Smooth muscle cell of the brain vasculature (primary cell): ENCODE measurements around the gene PIPOX.

Source experiments
- DNase-seq: peaks from one replicate; pipeline ENCODE4 v3.0.0-alpha.2; 2012; ENCODE audit warnings: low read depth, low spot score

The PIPOX gene

GRCh38 chr17:29048440-29049368, 5.8 kb downstream of the PIPOX start:
- DNase-seq, result no peak

GRCh38 chr17:29049541-29050145, 6.7 kb downstream of the PIPOX start:
- DNase-seq, result no peak

DNA sequence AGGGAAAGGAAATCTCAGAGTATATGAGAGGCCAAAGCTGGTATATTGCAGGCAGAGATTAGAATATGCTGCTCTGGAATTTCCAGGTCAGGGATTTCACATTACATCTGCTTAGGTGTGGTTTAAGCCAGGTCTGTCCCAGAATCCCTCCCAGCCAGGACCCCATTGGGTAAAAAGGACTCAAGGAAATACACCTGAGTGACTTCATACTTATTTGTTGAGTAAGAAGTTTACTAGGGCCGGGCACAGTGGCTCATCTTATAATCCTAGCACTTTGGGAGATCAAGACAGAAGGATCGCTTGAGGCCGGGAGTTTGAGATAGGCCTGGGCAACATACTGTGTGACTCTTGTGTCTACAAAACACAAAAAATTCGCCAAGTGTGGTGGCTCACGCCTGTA, 7.2 kb downstream of the PIPOX start:
- no peak for DNase-seq

GRCh38 chr17:29051194-29051593, 8.3 kb downstream of the PIPOX start:
- no peak for DNase-seq

GRCh38 chr17:29051731-29052130, 8.8 kb downstream of the PIPOX start:
- DNase-seq, result no peak

DNA sequence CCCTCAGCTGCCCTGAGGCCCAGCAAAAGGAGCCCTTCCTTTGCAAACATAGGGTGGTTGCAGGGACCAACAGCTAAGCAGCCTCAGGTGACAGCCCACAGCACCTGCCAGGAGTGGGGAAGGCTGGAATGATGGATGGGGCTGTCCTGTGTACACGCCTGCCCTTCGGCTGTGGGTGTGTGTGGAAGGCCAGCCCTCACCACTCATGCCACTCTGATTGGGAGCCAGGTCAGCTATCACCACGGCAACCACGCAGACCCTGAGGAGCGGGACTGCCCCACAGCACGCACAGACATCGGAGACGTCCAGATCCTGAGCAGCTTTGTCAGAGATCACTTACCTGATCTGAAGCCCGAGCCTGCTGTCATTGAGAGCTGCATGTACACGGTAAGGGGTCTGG, 11.9 kb downstream of the PIPOX start:
- DNase-seq, result no peak

DNA sequence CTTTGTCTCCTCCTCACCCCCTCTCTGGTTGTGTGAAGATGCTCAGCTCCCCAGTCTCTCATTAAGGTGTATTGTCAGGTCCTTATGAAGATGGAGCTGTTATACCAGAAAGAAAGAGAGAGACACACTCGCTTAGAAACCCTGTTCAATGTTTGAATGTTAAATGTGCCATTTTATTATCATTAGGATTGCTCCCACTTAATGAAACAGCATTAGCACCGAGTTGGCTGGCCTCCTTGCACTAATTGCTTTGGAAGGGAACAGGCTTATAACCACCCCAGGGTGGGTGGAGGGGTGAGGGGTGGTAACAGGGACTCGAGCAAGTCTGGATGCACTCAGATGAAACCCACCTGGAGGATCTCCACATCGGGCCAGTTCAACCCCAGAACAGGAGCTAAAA, 14.4 kb downstream of the PIPOX start:
- no peak for DNase-seq

- no peak for DNase-seq
These were observed 15.4 kb downstream of the PIPOX start for GRCh38 chr17:29058391-29058790.

DNA sequence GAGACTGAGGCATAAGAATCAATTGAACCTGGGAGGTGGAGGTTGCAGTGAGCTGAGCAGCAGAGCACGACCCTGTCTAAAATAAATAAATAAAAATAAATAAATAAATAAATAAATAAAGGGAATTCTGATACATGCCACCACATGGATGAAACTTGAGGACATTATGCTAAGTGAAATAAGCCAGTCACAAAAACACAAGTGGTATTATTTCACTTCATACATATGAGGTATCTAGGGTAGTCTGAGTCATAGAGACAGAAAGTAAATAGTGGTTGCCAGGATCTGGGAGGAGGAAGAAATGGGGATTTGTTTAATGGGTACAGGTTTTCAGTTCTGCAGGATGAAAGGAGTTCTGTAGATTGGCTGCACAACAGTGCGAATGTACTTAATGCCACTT, 16.3 kb downstream of the PIPOX start:
- DNase-seq, result no peak

- no peak for DNase-seq
These were observed 17.5 kb downstream of the PIPOX start for GRCh38 chr17:29060475-29060874.

DNA sequence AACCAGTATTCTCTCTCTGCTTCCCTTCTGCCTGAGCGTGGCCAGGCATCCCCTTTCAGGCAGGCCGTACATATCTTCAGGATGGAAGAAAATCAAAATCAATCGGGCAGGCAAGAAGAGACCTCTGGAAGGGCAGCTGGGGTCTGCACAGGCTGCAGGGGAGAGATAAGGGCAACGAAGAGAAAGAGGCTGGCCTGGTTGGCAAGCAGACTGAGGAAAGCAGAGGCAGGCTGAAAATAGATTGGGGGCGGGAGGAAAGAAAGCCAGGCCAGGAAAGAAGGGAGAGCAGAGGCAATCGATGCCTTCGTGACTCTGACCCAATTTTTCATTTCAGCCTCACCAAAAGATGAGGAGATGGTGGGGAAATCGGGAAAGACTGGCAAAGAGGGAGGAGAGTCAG, 18.1 kb downstream of the PIPOX start:
- DNase-seq, result no peak

DNA sequence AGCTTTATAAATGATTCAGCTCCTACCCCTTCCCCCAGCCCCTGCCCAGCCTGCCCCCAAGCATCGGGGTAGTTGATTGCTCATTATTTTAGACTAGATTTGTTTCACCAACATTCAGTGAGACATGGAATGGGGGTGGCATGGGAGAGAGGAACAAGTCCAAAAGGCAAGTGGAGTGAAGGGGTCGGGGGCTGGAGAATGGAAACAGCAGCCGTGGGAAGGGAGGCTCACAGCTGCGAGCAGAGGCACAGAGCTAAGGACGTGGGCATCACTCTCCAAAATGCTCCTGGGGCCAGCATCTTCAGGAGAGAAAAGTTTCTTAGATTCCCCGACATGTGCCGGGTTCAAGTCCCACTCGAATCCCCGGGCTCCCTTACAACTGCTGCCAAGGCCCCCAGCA, 19.3 kb downstream of the PIPOX start:
- DNase-seq, result no peak

GRCh38 chr17:29063992-29064391, 21.1 kb downstream of the PIPOX start:
- DNase-seq, result no peak

DNA sequence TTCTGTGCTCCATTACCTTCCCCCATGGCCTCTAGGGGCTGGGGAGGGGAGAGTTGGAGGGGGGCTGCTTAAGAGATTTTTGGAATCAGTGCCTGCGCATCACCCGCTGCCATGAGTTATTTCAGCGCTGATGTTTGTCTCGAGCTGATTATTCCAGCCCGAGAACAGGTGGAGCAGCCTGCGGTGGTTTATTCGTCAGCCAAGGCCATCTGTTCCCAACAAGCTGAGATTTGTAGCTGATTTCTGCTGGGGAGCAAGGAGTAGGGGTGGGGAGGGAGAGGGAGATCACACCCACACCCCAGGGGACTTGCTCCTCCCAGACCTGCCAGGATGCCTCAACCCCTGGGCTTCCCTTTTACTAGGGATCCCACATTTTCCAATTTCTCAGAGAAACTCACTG, 23.1 kb downstream of the PIPOX start:
- no peak for DNase-seq

DNA sequence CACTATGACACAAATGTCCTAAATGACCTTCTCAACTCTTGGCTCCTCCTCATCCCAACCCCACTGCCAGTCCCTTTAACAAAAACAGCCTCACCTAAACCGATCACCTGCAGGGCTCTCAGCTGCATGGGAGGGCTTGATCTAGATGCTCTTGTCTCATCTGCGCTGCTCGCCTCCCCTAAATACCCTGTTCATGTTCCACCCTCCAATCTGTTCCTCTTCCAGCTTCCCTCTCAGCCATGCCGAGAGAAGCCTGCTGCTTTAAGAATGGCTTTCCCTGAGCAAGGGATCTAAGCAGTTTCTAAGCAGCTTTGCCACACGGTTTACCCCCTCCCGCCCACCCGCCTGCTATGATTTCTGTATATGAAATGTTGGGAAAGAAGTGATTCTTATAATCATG, 23.7 kb downstream of the PIPOX start:
- DNase-seq, result no peak

- DNase-seq, result no peak
These were observed 25.9 kb downstream of the PIPOX start for GRCh38 chr17:29068818-29069217.

GRCh38 chr17:29069526-29070041, 26.6 kb downstream of the PIPOX start:
- no peak for DNase-seq

DNA sequence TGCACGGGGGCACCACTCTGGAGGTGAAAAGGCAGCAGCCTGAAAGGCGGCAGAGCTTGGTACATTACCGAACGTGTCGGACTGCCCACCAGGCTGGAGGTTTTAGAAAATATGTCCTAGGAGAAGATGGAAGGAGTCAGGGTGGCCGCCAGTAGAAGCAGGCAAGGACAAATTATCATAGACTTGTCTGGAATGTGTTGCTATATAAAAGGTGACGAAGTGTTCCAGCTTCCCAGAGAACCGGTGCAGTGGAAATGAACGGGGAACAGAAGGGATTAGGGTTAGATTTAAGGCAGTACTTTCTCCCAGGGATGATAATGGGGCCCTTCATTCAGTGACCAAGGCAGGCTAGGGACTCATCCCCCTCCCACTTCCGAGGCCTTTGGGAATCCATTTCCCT, 27.4 kb downstream of the PIPOX start:
- no peak for DNase-seq

- DNase-seq, result no peak
These were observed 27.8 kb downstream of the PIPOX start for GRCh38 chr17:29070781-29071180.

DNA sequence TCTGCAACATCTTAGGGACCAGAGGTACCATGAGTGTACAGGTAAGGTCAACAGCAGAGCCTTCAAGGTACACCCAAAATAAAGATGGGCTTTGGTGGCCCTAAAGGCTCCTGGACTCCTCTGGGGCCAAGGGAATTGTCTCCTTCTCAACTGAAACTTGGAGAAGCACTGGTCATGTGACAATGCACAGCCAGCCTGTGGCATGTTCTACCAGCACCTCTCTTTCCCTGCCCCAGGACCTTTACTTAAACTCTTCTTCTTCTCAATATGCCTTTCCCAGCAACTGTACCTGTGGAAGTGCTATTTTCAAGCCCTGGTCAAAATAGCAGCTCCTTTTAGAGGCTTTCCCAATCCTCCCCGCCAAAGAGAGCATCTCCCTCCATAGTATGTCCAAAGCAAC, 28.4 kb downstream of the PIPOX start:
- DNase-seq, result no peak

GRCh38 chr17:29073045-29073444, 30.1 kb downstream of the PIPOX start:
- no peak for DNase-seq

- no peak for DNase-seq
These were observed 30.6 kb downstream of the PIPOX start for GRCh38 chr17:29073520-29073919.

DNA sequence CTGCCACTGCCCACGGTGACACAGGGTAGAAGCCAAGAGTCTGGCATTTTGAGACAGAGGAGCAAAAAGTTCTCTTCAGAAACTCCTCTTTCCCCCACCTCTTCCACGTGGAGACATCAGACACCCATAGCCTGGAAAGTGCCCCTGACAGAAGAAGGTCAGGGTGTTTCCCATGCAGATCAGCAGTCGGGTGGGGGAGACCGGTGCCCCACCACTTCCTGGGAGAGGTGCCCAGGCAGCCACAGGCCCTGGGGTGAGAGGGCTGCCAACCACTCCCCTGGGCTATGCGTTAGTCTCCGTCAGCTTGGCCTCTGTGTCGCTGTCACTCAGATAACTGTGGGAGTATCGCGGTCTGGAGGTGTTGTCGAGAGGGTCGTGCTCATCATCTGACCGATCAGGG, 31.5 kb downstream of the PIPOX start:
- no peak for DNase-seq
